Panc1 (cell line): ENCODE results near the gene ZSCAN31. TPM values are rescaled to one million over a fixed set of nuclear protein-coding genes. Genes with fewer than 3 reads are reported as not detected.

Experiments
- ATAC-seq: fragments of 200-7000 bp; cut with Tn5 transposase; 2 replicates; pipeline ENCODE4 v1.9.1; 2020; ENCODE audit warnings: mild to moderate bottlenecking, moderate library complexity
- BruUV-seq: library from RNA; stranded (reverse); fragments of 400-500 nt; replicated peaks from 2 replicates; lab custom pipeline; 2021; lab: Mats Ljungman, UMichigan
- CTCF ChIA-PET: fragments of 300-600 bp; sonication (Branson Sonifier 250); formaldehyde crosslinking; loops from one replicate; lab custom pipeline; 2022; ENCODE audit warnings: antibody characterized with exemption; lab: Charles Lee
- POLR2A ChIA-PET: fragments of 300-600 bp; sonication (Branson Sonifier 250); formaldehyde crosslinking; loops from one replicate; lab custom pipeline; 2022; ENCODE audit warnings: antibody characterized with exemption; lab: Charles Lee
- DNase-seq: peaks from one replicate; pipeline ENCODE4 v3.0.0-alpha.2; 2010; ENCODE audit warnings: low read depth, low spot score
- H3K27ac ChIP-seq: 2 replicates; pipeline ENCODE4 v1.5.1; 2011; ENCODE audit warnings: mild to moderate bottlenecking, low read length, inconsistent platforms
- H3K27me3 ChIP-seq: fragments of 200-500 bp; sonication (Bioruptor generic); 2 replicates; pipeline ENCODE4 v1.6.0; 2014; ENCODE audit warnings: low read length, inconsistent platforms; ENCODE audit not compliant: control insufficient read depth, insufficient read depth
- H3K36me3 ChIP-seq: fragments of 200-500 bp; sonication (Bioruptor generic); 2 replicates; pipeline ENCODE4 v1.5.1; 2014; ENCODE audit warnings: inconsistent platforms, mild to moderate bottlenecking, low read length, moderate library complexity; ENCODE audit not compliant: control insufficient read depth, insufficient read depth
- H3K4me1 ChIP-seq: 2 replicates; pipeline ENCODE4 v1.5.1; 2011; ENCODE audit warnings: inconsistent platforms, mild to moderate bottlenecking, low read length, moderate library complexity; ENCODE audit not compliant: control insufficient read depth, insufficient read depth
- H3K4me3 ChIP-seq, 2 experiments: 2 replicates each; pipeline ENCODE4 v1.5.1; 2011 to 2012; ENCODE audit warnings: low read depth in 2 of 2, low read length in 2 of 2, mild to moderate bottlenecking in 2 of 2, inconsistent platforms in 1 of 2, moderate library complexity in 1 of 2
- H3K9me3 ChIP-seq: fragments of 200-500 bp; sonication (Bioruptor generic); 2 replicates; pipeline ENCODE4 v1.5.1; 2014; ENCODE audit warnings: low read depth, mild to moderate bottlenecking, inconsistent platforms, low read length, moderate library complexity; ENCODE audit not compliant: control insufficient read depth, insufficient read depth
- CTCF ChIP-seq: fragments of 450-650 bp; IDR thresholded peaks from 2 replicates; pipeline ENCODE4 v1.5.1; 2017; ENCODE audit warnings: mild to moderate bottlenecking
- REST ChIP-seq, 2 experiments: IDR thresholded peaks; 2 replicates each; pipeline ENCODE4 v1.6.1; 2011 to 2012; ENCODE audit warnings: low read depth in 2 of 2, control low read depth in 1 of 2, low read length in 1 of 2, mild to moderate bottlenecking in 1 of 2, moderate library complexity in 1 of 2; ENCODE audit not compliant: insufficient read depth in 1 of 2
- TCF7L2 ChIP-seq: IDR thresholded peaks from 2 replicates; pipeline ENCODE4 v1.6.1; 2011; ENCODE audit warnings: mild to moderate bottlenecking, low read depth, low read length, inconsistent platforms
- in situ Hi-C: cut with HindIII; loops from 2 replicates; pipeline ENCODE4 v1.10.0; 2016; ENCODE audit warnings: low sequenced_read_pairs, low pct_unique_long_range_greater_than_20kb
- intact Hi-C: fragments of 100-400 bp; cut with micrococcal nuclease; formaldehyde crosslinking; loops from one replicate; pipeline ENCODE4 v1.10.0; 2022; ENCODE audit not compliant: unreplicated experiment
- total RNA-seq: library from RNA; stranded (reverse); gene quantifications from one replicate; pipeline ENCODE4 v1.2.1, GENCODE V29; 2021; ENCODE audit not compliant: unreplicated experiment

Gene ZSCAN31
- total RNA-seq, 1 experiment from 2014 or later: 10.4 TPM

- in situ Hi-C loops: no loop called here
Measured at GRCh38 chr6:28336284-28337120, 554 bp upstream of the ZSCAN31 start.

More at GRCh38 chr6:28336284-28337120, 554 bp upstream of the ZSCAN31 start:
- peak overlapping the region; percentile 85 to 86 for H3K4me3 ChIP-seq
- peak overlapping the region; percentile 95 for H3K27ac ChIP-seq
- intact Hi-C loops: loop anchor here (5.0 kb wide), 1 partner anchor 114 kb away; no protein-coding TSS in a partner anchor
- H3K4me1 ChIP-seq: peaks cover 23% of the 10 kb centered on the region
- no TSS peak for BruUV-seq
- POLR2A ChIA-PET: interaction anchor here (0.6 kb wide), 1 partner anchor 13 kb away, joined by 6 read pairs; the partner anchor contains the start of gene ZKSCAN3
- CTCF ChIA-PET: no interaction called here
- H3K36me3 ChIP-seq: no peaks in the 10 kb centered on the region; the same call in 1 of the 2 replicates
- H3K27me3 ChIP-seq: no peaks in the 10 kb centered on the region
- ATAC-seq (peak; percentile 33), DNase-seq (no peak)
- TF ChIP-seq REST (IDR thresholded peaks at IDR 0.05; ENCODE audit: insufficient read depth in 1 of 2, low read depth in 2 of 2, low read length in 1 of 2) (no peak), CTCF (no peak), TCF7L2 (no peak)
- no peaks in the 10 kb centered on the region for H3K9me3 ChIP-seq
